ENCODE data around the gene SLC12A2.

GRCh38 chr5:128192368-128192767 lies 108.8 kb downstream of the SLC12A2 start:
- TF ChIP-seq POLR2AphosphoS5 (IDR thresholded peaks at IDR 0.05; ENCODE audit: low read depth) (no peak), CTCF (conservative IDR thresholded peaks at IDR 0.05; ENCODE audit: low read depth in 2 of 2) (no peak), EZH2phosphoT487 (IDR thresholded peaks at IDR 0.05; ENCODE audit: unreplicated experiment) (no peak), EZH2 (IDR thresholded peaks at IDR 0.05; ENCODE audit: low read depth, unreplicated experiment) (no peak), CREB1 (CRISPR knock-in tag; IDR thresholded peaks at IDR 0.05; ENCODE audit: low read depth) (no peak), REST (IDR thresholded peaks at IDR 0.05; ENCODE audit: unreplicated experiment) (no peak), ETS1 (IDR thresholded peaks at IDR 0.05) (no peak), NANOG (IDR thresholded peaks at IDR 0.05; ENCODE audit: borderline replicate concordance) (no peak), STAT1 (IDR thresholded peaks at IDR 0.05; ENCODE audit: unreplicated experiment) (no peak)

Data from GM23338 (cell line).